ENCODE data around the gene HJURP. TPM values are rescaled to one million over a fixed set of nuclear protein-coding genes. Genes with fewer than 3 reads are reported as not detected.
A peak's percentile ranks its signal among the peaks of the same experiment; 100 is the strongest.
"Not testable (repeated sequence)": the region's sequence is repeated elsewhere in the genome, so short reads cannot be mapped to it uniquely, and the experiment has no call there.

HJURP gene, protein sequence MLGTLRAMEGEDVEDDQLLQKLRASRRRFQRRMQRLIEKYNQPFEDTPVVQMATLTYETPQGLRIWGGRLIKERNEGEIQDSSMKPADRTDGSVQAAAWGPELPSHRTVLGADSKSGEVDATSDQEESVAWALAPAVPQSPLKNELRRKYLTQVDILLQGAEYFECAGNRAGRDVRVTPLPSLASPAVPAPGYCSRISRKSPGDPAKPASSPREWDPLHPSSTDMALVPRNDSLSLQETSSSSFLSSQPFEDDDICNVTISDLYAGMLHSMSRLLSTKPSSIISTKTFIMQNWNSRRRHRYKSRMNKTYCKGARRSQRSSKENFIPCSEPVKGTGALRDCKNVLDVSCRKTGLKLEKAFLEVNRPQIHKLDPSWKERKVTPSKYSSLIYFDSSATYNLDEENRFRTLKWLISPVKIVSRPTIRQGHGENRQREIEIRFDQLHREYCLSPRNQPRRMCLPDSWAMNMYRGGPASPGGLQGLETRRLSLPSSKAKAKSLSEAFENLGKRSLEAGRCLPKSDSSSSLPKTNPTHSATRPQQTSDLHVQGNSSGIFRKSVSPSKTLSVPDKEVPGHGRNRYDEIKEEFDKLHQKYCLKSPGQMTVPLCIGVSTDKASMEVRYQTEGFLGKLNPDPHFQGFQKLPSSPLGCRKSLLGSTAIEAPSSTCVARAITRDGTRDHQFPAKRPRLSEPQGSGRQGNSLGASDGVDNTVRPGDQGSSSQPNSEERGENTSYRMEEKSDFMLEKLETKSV
- 101 TPM for polyA plus RNA-seq (2012; ENCODE audit: insufficient read depth, insufficient read length)

DNA sequence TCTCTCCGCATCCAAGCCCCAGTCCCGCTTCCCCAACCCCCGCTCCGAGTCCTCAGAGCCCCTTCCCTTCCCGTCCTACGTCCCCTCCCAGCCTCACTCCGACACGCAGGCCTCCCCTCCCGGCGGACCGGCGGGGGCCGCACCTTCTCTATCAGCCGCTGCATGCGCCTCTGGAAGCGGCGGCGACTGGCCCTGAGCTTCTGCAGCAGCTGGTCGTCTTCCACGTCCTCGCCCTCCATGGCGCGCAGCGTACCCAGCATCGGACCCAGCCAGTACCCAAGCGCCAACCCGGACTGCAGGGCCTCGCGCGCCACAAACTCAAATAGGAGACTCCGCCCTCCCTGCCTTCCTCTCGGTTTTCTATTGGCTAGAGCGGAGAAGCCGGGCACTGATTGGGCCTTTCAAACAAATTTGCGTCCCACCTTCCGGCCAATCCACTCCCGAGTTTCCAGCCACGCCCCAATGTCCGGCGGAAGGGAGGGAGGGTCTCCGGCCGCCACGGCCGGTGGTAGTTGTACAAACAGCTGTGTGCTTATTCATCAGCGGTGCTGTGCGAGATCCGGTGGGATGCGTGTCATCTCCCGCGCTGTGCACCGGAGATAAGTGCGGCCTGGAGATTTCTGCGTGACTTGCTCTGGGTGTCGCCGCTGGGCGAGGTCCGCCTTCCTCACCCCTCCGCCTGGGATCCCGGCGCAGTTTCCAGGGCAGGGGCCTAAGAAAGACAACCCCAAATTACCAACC lies at the start of gene HJURP:
Gene HJURP, minus strand, starts transcription at position 295 of the 741 bp plus-strand sequence. Its CDS starts 35 bp downstream, at position 260.
- peak; percentile 95 for DNase-seq (ENCODE audit: low read depth, low spot score)
- H3K4me3 ChIP-seq (ENCODE audit: low read length) = peak within 1 kb of the TSS; percentile 92

DNA sequence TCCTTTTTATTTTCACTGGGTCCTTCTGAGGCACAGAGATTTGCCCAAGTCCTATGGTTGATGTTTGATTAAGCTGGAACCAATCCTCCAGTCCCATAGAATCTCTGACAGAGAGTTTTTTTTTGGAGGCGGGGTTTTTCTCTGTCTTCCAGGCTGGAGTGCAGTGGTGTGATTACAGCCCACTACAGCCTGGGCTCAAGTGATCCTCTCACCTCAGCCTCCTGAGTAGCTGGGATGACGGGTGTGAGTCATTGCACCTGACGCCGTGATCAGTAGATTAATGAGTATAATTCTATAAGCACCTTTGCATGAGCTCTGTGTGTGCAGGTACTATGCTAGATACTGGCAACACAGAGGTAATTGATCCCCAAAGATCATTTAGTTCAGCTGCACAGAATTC lies 47.5 kb upstream of the HJURP start:
- no peak for DNase-seq (ENCODE audit: low read depth, low spot score)
- no peak overlapping the region for H3K4me3 ChIP-seq (ENCODE audit: low read length)

DNA sequence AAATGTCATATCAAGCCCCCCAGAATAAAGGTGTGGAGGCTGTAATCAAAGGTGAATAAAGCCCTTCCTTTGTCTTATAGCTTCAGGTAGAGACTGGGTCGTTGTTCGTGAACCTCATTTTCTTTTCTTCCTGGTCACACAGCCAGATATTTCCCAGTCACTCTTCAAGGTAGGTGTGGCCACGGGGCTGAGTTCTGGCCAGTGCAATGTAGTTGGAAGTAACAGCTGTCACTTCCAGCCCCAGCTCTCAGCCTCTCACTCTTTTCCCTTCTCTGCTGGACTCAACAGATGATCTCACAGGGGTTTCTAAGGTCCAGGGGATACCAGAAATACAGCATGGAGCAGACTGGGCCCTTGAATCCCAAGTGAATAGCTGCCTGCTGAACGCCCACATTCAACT lies 47.0 kb upstream of the HJURP start:
- no peak overlapping the region for H3K4me3 ChIP-seq (ENCODE audit: low read length)
- DNase-seq (ENCODE audit: low read depth, low spot score) = no peak

DNA sequence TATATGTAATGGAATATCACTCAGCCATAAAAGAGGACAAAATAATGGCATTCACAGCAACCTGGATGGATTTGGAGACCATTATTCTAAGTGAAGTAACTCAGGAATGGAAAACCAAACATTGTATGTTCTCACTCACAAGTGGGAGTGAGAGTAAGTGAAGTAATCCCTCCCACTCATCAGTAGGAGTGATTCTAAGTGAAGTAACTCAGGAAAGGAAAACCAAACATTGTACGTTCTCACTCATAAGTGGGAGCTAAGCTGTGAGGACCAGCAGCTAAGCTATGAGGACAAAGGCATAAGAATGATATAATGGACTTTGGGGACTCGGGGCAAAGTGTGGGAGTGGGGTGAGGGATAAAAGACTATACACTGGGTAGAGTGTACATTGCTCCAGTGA lies 41.9 kb upstream of the HJURP start:
- DNase-seq (ENCODE audit: low read depth, low spot score); H3K4me3 ChIP-seq (ENCODE audit: low read length): not testable (repeated sequence)

DNA sequence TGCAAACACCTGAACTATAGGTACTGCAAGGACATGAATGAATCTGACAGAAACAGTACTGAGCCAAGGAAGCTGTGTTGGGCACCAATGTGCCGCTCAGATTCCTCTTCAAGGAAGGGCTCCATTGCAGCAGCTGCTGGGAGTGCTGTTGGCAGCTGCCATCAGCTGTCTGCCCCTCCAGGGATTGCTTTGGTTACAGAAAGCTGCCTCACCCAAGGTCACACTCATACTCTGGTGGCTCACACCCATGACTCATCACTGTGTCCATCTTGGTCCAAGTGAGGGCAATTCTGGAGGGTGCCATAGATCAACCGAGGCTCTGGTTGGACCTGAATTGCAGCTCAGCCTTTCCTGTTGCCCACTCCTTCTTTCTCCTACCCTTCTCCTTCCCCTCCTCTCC lies 38.5 kb upstream of the HJURP start:
- DNase-seq (ENCODE audit: low read depth, low spot score) = no peak
- H3K4me3 ChIP-seq (ENCODE audit: low read length) = no peak overlapping the region

DNA sequence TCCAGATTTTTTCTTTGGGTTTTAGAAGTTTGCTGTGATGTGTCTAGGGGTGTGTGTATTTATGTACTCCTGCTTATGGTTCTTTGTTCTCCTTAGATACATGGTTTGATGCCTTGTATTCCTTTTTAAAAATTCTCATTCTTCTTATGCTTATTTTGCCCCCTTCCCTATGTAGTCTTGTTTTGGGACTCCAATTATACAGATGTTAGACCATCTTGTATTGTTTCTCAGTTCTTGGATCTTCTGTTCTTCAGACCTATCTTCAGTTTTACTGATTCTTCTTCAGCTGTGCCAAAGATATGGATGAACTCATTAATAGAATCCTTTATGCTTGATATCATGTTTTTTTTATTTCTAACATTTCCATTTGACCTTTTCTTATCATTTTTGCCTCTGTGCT lies 28.0 kb upstream of the HJURP start:
- DNase-seq (ENCODE audit: low read depth, low spot score) = no peak

DNA sequence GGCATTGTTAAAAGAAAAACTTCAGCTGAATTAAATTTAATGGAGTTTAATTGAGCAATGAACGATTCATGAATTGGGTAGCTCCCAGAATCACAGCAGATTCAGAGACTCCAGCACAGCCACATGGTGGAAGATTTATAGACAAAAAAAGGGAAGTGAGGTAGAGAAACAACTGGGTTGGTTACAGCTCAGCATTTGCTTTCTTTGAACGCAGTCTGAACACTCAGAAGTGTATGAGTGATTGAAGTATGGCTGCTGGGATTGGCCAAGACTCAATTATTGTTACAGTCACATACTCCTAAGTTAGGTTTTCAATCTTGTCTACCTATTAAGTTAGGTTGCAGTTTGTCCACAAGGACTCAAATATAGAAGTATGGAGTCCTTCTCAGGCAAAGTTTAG lies 17.8 kb upstream of the HJURP start:
- H3K4me3 ChIP-seq (ENCODE audit: low read length); DNase-seq (ENCODE audit: low read depth, low spot score): not testable (repeated sequence)

More for the DNA sequence above, 28.0 kb upstream of the HJURP start:
- no peak overlapping the region for H3K4me3 ChIP-seq (ENCODE audit: low read length)

DNA sequence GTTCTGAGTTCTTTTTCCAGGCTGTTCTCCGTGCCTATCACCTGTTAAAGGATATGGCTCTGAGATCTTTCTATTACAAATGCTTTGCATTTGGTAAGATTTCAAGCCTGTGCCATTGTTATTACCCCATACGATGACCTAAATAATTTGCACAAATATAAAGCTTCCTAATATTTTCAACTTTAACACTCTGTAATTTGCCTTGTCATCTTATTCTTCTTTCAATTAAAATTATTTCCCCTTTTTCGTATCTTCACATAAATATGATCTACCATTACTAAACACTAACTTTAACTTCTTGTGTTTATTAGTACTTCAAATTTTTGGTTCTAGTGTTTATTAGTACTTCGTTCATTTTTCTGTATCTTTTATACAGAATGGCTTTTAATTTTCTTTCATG lies 17.1 kb upstream of the HJURP start:
- DNase-seq (ENCODE audit: low read depth, low spot score) = no peak

DNA sequence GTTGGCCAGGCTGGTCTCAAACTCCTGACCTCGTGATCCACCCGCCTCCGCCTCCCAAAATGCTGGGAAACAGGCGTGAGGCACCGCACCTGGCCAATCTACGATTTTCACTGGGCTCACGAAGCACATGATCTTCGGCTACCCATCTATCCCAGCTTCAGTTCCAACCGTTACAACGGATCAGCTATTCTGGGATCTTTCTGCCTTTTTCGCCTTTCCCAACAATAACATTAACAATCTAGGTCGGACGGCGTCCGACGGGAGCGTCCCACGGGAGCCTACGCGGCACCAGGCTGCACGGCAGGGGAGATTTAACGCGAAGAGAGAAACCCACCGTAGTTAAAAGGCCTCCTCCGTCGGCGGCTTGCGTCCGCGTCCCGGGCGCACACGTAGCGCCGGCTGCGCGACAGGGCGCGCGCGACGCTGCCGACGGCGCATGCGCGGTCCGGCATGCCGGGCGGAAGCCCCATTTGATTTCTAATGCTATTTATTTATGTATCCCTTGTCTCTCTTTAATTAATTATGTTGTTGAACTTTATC lies 13.7 kb upstream of the HJURP start, which contains the start of gene MSL3B:
Gene MSL3B, minus strand, starts transcription at position 394 of the 540 bp plus-strand sequence.
- DNase-seq (ENCODE audit: low read depth, low spot score) = peak; percentile 72
- H3K4me3 ChIP-seq (ENCODE audit: low read length) = peak within 1 kb of the TSS; percentile 86

More for the DNA sequence above, 17.1 kb upstream of the HJURP start:
- no peak overlapping the region for H3K4me3 ChIP-seq (ENCODE audit: low read length)

DNA sequence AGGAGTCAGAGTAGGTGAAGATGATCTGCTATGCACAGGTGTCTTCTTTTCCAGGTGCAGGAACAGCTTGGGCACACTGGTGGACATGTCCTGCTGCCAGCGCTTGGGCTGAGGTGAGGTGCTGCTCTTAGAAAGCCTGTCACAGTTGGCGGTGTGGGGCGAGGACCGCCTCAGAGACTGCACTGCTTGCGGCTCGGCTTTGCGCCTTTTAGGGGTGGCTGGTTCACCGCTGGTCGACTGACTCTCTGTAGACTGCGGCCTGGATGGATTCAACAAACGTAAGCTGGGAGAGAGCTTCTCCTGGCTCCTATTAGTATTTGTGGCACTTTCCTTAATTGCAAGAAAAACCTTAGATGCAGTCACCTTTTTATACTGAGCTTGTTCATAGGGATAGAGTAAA lies 12.1 kb upstream of the HJURP start:
- DNase-seq (ENCODE audit: low read depth, low spot score) = no peak
- no peak overlapping the region for H3K4me3 ChIP-seq (ENCODE audit: low read length)

DNA sequence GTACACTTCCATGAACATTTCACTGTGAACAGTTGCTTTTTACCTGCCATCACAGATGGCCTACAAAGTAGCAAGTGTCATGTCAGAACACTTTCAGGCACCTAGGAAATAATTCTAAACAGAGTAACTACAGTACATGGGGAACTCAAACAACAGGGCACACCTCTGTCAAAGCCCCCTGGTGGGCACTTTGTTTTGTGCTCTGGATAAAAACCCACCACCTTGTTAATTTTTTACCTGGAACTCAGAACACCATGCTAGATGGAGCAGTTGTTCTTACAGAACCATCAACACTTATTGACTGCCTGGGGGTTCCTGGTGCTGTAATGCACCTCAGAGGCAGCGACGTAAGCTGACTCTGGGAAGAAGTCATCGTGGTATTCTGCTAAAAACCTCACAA lies 11.5 kb upstream of the HJURP start:
- no peak overlapping the region for H3K4me3 ChIP-seq (ENCODE audit: low read length)
- peak; percentile 41 for DNase-seq (ENCODE audit: low read depth, low spot score)

DNA sequence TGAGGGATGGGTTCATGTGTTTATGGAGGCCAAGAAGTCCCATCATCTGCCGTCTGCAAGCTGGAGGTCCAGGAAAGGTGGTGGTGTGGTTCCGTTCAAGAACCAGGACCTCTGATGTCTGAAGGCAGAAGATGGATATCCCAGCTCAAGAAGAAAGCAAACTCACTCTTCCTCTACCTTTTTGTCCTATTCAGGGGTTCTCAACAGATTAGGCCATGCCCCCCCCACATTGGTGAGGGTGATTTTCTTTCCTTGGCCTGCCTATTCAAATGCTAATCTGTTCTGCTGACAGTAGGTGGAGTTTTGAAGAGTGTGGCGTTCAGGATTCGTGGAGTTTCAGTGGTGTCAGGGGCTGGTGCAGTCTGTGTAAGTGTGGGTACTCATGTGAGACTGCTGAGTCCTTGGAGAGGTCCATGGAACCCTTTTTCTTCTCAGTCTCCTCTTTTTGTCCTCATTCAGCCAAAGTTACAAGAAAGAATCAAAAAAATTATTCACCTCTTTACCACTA lies 8.0 kb upstream of the HJURP start:
- H3K4me3 ChIP-seq (ENCODE audit: low read length) = no peak overlapping the region
- DNase-seq (ENCODE audit: low read depth, low spot score) = peak; percentile 26

DNA sequence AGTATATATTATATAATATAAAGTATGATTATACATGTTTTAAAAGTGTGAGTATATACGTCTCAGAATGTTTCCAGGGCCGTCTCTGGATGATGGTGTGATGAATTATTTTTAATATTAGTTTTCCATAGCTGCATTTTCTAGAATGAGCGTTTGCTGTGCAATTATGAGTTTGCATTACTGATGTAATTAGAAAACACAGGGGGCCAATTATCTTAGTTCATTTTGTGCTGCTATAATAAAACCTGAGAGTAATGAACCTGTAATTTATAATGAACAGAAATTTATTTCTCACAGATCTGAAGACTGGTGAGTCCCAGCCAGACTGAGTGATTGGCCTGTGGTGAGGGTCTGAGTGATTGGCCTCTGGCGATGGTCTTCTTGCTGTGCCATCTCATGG lies 4.0 kb upstream of the HJURP start:
- H3K4me3 ChIP-seq (ENCODE audit: low read length) = no peak overlapping the region
- DNase-seq (ENCODE audit: low read depth, low spot score) = no peak

DNA sequence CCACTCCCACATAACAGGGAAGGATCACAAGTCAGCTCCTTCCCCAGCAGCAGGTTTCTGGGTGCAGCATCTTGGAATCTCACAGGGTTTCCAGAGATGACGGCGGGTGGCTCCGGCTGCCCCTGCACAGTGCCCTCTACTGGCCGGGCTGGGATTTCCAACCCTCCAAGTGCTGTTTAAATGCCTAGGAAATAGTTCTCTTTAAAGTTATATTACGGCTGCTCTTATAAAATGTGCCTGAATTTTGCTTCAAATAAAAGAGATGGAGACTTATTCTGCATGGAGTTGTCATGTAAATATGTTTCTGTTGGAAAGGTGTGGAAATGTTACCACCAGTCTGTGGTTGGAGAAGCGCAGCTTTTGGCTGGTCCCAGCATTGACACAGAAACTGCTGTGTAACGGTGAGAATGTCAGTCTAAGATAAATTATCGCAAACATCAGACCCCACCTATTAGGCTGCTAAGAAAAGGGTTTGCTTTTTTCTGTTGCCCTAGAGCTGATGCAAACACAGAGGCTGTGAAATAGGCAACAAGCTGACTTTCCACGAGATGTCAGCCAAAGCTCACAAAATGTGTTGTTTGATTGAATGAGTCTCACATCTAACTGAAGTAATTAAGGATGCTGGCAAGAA lies 3.3 kb upstream of the HJURP start:
- DNase-seq (ENCODE audit: low read depth, low spot score) = no peak
- no peak overlapping the region for H3K4me3 ChIP-seq (ENCODE audit: low read length)

DNA sequence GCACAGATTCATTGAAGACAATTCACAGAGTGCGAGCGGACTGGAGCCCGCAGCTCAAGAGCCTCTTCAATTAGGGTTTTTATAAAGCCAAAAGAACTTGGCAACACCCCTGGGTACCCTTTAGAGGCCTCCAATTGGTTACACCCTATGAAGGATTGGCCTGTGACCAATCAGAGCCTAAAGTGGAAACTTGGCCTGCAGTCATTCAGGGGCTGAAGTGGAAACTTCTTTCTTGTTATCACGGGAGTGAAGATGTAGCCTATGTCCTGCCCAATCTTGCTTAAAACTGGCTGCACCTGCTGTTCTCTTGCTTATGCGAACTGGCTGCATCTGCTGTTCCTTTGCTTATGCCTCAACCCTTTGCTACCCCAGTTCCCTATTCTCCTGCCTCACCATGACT lies 1.8 kb upstream of the HJURP start:
- peak; percentile 28 for DNase-seq (ENCODE audit: low read depth, low spot score)
- H3K4me3 ChIP-seq (ENCODE audit: low read length) = no peak overlapping the region

DNA sequence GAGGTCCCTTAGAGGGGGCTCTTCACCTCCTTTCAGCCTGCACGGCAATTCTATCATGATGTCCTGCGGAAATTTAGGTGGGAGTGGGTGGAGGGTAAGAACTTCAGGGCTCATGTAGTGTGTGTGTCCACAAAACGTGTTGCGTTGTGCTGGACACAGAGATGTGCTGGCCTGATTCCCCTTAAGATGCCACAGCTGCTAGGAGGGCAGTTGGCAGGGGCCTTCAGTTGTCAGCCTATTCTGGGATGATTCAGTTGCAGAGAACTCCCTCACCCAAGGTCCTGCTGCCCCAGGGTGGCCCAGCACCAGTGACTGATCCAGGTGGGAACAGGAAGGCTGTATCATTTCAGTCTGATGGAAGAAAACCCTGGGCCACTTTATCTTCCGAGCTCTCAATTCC lies 1.0 kb upstream of the HJURP start:
- H3K4me3 ChIP-seq (ENCODE audit: low read length) = no peak overlapping the region
- no peak for DNase-seq (ENCODE audit: low read depth, low spot score)

DNA sequence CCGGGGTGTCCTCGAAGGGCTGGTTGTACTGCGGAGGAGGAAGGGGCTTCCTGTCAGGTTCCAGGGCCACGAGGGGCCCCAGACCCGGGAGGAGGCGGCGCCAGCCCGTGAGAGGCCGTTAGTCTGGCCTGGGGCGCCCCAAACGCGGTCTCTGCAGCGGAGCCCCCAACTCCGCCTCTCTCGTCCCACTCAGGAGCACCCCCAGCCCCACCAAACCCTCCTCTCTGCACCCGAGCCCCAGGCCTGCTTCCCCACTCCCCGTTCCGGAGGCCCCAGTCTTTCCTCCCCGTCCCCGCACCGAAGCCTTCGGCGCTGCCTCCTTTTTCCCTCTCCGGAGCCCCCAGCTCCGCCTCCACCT lies 473 bp downstream of the HJURP start:
- H3K4me3 ChIP-seq (ENCODE audit: low read length) = peak overlapping the region; percentile 92
- no peak for DNase-seq (ENCODE audit: low read depth, low spot score)

DNA sequence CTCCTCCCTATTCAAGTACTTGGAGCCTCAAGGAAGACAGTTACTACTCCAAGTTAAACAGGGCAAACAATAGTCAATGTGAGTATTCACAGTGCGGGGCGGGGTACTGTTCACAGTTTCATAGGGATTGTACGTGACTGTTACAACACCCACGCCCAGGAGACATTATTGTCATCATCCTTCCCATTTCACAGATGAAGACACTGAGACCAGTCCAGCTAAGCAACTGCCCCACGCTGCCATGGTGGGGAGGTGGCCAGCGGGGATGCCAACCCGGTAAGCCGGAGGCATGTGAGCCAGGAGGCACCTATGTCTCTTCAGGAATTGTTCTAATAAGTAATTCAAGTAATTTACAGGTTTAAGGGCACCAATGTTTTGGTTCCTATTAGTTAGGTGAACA lies 982 bp downstream of the HJURP start:
- no peak for DNase-seq (ENCODE audit: low read depth, low spot score)
- H3K4me3 ChIP-seq (ENCODE audit: low read length) = peak overlapping the region; percentile 92

DNA sequence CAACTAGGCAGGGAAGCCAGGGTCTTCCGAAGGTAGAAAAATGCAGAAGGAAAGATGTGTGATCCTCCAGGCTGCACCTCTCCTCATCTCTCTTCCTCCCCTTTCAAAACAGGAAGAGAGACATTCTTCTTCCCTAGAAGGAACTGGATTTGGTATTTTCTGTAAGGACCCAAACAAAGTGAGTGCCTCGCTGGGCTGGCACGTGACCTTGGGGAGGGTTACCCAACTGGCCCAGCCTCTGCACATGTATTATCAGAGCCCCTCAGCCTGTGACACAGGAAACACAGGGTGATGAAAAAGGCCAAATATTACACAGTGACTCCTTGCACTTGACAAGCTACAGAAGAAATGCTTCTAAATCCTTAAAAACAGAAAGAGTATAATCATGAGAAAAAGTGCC lies 2.3 kb downstream of the HJURP start:
- no peak overlapping the region for H3K4me3 ChIP-seq (ENCODE audit: low read length)

More for the DNA sequence above, 2.3 kb downstream of the HJURP start:
- DNase-seq (ENCODE audit: low read depth, low spot score) = no peak

Data from Jurkat, Clone E6-1 (cell line).